Measurements from ENCODE around the gene APOO. TPM values are rescaled to one million over a fixed set of nuclear protein-coding genes. Genes with fewer than 3 reads are reported as not detected.

Gene APOO
- total RNA-seq, 1 experiment from 2014 or later = 95.3 TPM

GRCh38 chrX:23890933-23891332 is 16.8 kb downstream of the APOO start:
- Histone ChIP-seq H3K18ac (ENCODE audit: insufficient read length, low read depth, low read length) (no peak overlapping the region), H2BK20ac (ENCODE audit: low read depth, low read length, poor library complexity, severe bottlenecking) (no peak overlapping the region), H3K4ac (ENCODE audit: low read depth, low read length) (no peak overlapping the region), H4K5ac (ENCODE audit: insufficient read length, low read depth, low read length) (no peak overlapping the region), H2BK5ac (ENCODE audit: insufficient read length, low read length) (no peak overlapping the region), H3K14ac (ENCODE audit: insufficient read depth, low read length) (no peak overlapping the region), H3K9me3 (ENCODE audit: control insufficient read depth, low read depth, low read length) (no peaks in the 10 kb centered on the region), H3K56ac (ENCODE audit: insufficient read length, low read depth, low read length) (no peak overlapping the region), H2AK5ac (ENCODE audit: insufficient read length, low read length) (no peak overlapping the region), H2BK15ac (ENCODE audit: low read depth, low read length) (no peak overlapping the region), H3K4me1 (ENCODE audit: insufficient read depth, low read length) (no peaks in the 10 kb centered on the region), H3K79me1 (ENCODE audit: insufficient read depth, low read depth, low read length, poor library complexity, severe bottlenecking) (no peaks in the 10 kb centered on the region), H3K27me3 (ENCODE audit: insufficient read depth, low read length) (no peaks in the 10 kb centered on the region), H2AFZ (ENCODE audit: low read length) (no peak overlapping the region), H3T11ph (ENCODE audit: low read length) (no peak overlapping the region), H3K23ac (ENCODE audit: insufficient read length, low read depth, low read length) (no peak overlapping the region), H3K4me2 (ENCODE audit: insufficient read depth, insufficient read length, low read length) (no peak overlapping the region), H3K9ac (ENCODE audit: extremely low read depth, insufficient read length, low read length) (no peak overlapping the region), H3K27ac (ENCODE audit: insufficient read length, low read depth, low read length) (no peak overlapping the region), H4K20me1 (ENCODE audit: control insufficient read depth, insufficient read depth, insufficient read length) (no peaks in the 10 kb centered on the region), H2BK120ac (ENCODE audit: low read depth, low read length, poor library complexity, severe bottlenecking) (no peak overlapping the region), H2BK12ac (ENCODE audit: insufficient read length, low read depth, low read length) (no peak overlapping the region), H4K91ac (ENCODE audit: insufficient read length, low read depth, low read length) (no peak overlapping the region), H4K8ac (replicated peaks; ENCODE audit: insufficient read length, low read depth, low read length) (no peak overlapping the region), H3K23me2 (ENCODE audit: insufficient read length, low read depth, low read length, poor library complexity, severe bottlenecking) (no peaks in the 10 kb centered on the region), H3K79me2 (ENCODE audit: insufficient read depth, low read length) (0 out of 2 replicates have a peak, but pooled peaks cover 1% of the 10 kb centered on the region)
- H3K27me3 Mint-ChIP-seq (ENCODE audit: low read depth) = no peaks in the 10 kb centered on the region
- peaks cover 8 to 10% of the 10 kb centered on the region in 2 experiments for H3K4me1 Mint-ChIP-seq
- H3K36me3 Mint-ChIP-seq (ENCODE audit: insufficient read depth in 1 of 3, low read depth in 3 of 3) = peaks cover 3 to 12% (median 5%) of the 10 kb centered on the region in 3 experiments; a peak in 6 of 7 replicates
- DNase-seq = no peak
- WGBS (ENCODE audit: extremely low coverage, insufficient read length, low lambda C conversion rate) = no CpG with 5 or more reads among the region's 4 CpGs
- H3K4me3 Mint-ChIP-seq = no peak overlapping the region
- TF ChIP-seq CTCF (conservative IDR thresholded peaks at IDR 0.05) = no peak
- no peaks in the 10 kb centered on the region for H3K9me3 Mint-ChIP-seq
- peak overlapping the region in 2 of 3 experiments; percentile 12 to 55; a peak in 2 of 7 replicates for H3K27ac Mint-ChIP-seq

Measured in H9 (cell line).